ENCODE data around the gene PCDH9. TPM values are rescaled to one million over a fixed set of nuclear protein-coding genes. Genes with fewer than 3 reads are reported as not detected.

Gene PCDH9
- total and polyA plus RNA-seq, 2 of the 4 experiments (the other 2 are of a cell fraction), result 2.2 to 10.2 TPM

DNA sequence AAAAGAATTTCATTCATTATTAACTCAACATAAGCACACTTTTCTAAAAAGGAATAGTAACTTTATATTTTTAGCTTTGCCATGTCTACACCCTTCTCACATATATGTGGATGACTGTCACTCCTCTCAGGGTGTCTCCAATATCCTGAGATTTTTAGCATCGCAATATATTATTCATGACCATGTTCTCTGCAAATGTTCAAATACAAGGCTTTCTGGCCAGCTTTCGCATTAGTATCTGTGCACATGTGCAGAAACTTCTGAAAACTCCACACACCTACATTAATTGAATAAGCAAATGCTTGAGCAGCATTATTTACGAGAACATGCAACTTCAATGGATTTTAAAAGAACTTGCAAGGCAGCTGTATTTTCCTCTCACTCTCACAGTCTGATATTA, 334.8 kb downstream of the PCDH9 start:
- no peak overlapping the region for H4K5ac ChIP-seq (ENCODE audit: low read depth, low read length)
- H2BK20ac ChIP-seq (ENCODE audit: low read depth, low read length), result no peak overlapping the region
- no peaks in the 10 kb centered on the region for H3K9me1 ChIP-seq (ENCODE audit: insufficient read depth, low read length)
- no CpG with 5 or more reads among the region's 3 CpGs for WGBS, 2 experiments (ENCODE audit: extremely low coverage in 2 of 2, insufficient read length in 1 of 2)
- H3K4me2 ChIP-seq (ENCODE audit: low read depth, low read length), result no peak overlapping the region
- H4K91ac ChIP-seq (ENCODE audit: insufficient read depth, low read depth, low read length), result no peak overlapping the region
- no peaks in the 10 kb centered on the region for H3K27me3 ChIP-seq (ENCODE audit: control insufficient read depth, insufficient read depth, low read length)
- H2AK5ac ChIP-seq (ENCODE audit: low read depth, low read length), result no peak overlapping the region
- no peak overlapping the region for H2AK9ac ChIP-seq (replicated peaks; ENCODE audit: low read depth, low read length, poor library complexity)
- ATAC-seq (ENCODE audit: low read depth) (no peak), DNase-seq (no peak)
- dilution Hi-C loops (cut with HindIII; ENCODE audit: low sequenced_read_pairs, unreplicated experiment), result no loop called here
- intact Hi-C loops (cut with micrococcal nuclease), result no loop called here
- no peak overlapping the region for H4K8ac ChIP-seq (ENCODE audit: low read depth in 2 of 2, low read length in 2 of 2)
- ChIA-PET POLR2A (ENCODE audit: unreplicated experiment) (no interaction called here), CTCF (no interaction called here)
- H2BK5ac ChIP-seq (ENCODE audit: low read depth, low read length, poor library complexity, severe bottlenecking), result no peak overlapping the region
- H2AFZ ChIP-seq (replicated peaks; ENCODE audit: low read length, poor library complexity), result no peak overlapping the region
- no peak overlapping the region for H3K4ac ChIP-seq (ENCODE audit: low read depth, low read length)
- no peaks in the 10 kb centered on the region for H3K36me3 ChIP-seq (ENCODE audit: control insufficient read depth, insufficient read depth, low read length)
- H3K18ac ChIP-seq (ENCODE audit: low read depth, low read length), result no peak overlapping the region
- no peak overlapping the region for H3K9ac ChIP-seq (ENCODE audit: low read depth, low read length)
- no TSS peak for BruUV-seq (replicated peaks)
- H3K27ac ChIP-seq (ENCODE audit: insufficient read depth, low read length), result no peak overlapping the region
- H3K14ac ChIP-seq (replicated peaks; ENCODE audit: low read depth, low read length), result no peak overlapping the region
- in situ Hi-C loops (cut with MboI; ENCODE audit: low sequenced_read_pairs), result no loop called here
- H3K56ac ChIP-seq (ENCODE audit: extremely low read depth, insufficient read depth, low read length), result no peak overlapping the region
- H3K4me1 ChIP-seq (ENCODE audit: control insufficient read depth, insufficient read depth, low read length), result no peaks in the 10 kb centered on the region
- no peak overlapping the region for H3K4me3 ChIP-seq (ENCODE audit: insufficient read depth, low read depth, low read length)
- no peak overlapping the region for H2BK120ac ChIP-seq (ENCODE audit: low read depth, low read length)
- no peaks in the 10 kb centered on the region for H3K79me1 ChIP-seq (ENCODE audit: low read depth in 1 of 2, low read length in 2 of 2)
- no peaks in the 10 kb centered on the region for H4K20me1 ChIP-seq (ENCODE audit: insufficient read depth, low read length)
- H3K9me3 ChIP-seq (ENCODE audit: control insufficient read depth, insufficient read depth, low read length), result no peaks in the 10 kb centered on the region
- no peak overlapping the region for H2BK15ac ChIP-seq (ENCODE audit: low read depth, low read length)
- no peak overlapping the region for H3K23ac ChIP-seq (ENCODE audit: low read depth, low read length)
- TF ChIP-seq, protein P1, sequence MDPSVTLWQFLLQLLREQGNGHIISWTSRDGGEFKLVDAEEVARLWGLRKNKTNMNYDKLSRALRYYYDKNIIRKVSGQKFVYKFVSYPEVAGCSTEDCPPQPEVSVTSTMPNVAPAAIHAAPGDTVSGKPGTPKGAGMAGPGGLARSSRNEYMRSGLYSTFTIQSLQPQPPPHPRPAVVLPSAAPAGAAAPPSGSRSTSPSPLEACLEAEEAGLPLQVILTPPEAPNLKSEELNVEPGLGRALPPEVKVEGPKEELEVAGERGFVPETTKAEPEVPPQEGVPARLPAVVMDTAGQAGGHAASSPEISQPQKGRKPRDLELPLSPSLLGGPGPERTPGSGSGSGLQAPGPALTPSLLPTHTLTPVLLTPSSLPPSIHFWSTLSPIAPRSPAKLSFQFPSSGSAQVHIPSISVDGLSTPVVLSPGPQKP (IDR thresholded peaks at IDR 0.05; ENCODE audit: borderline replicate concordance, low read depth, low read length), result no peak
- TF ChIP-seq MAFK (IDR thresholded peaks at IDR 0.05; ENCODE audit: low read depth, low read length) (no peak), MAZ (IDR thresholded peaks at IDR 0.05; ENCODE audit: borderline replicate concordance, low read depth, low read length) (no peak)

Data from IMR-90 (cell line).